Kidney epithelial cell (primary cell): ENCODE data around the gene NME1. TPM values are rescaled to one million over a fixed set of nuclear protein-coding genes. Genes with fewer than 3 reads are reported as not detected.
"Not testable (repeated sequence)": the region's sequence is repeated elsewhere in the genome, so short reads cannot be mapped to it uniquely, and the experiment has no call there.

Experiments
- DNase-seq: peaks from one replicate; pipeline ENCODE4 v3.0.0-alpha.2; 2010; ENCODE audit warnings: low read depth
- H3K27me3 ChIP-seq: 2 replicates; pipeline ENCODE4 v1.6.0; 2011; ENCODE audit warnings: low read length; ENCODE audit not compliant: control insufficient read depth, insufficient read depth
- H3K36me3 ChIP-seq: 2 replicates; pipeline ENCODE4 v1.5.1; 2011; ENCODE audit warnings: low read length; ENCODE audit not compliant: control insufficient read depth, insufficient read depth
- H3K4me3 ChIP-seq: 2 replicates; pipeline ENCODE4 v1.5.1; 2011; ENCODE audit warnings: low read depth, mild to moderate bottlenecking, control low read depth, low read length
- CTCF ChIP-seq: IDR thresholded peaks from 2 replicates; pipeline ENCODE4 v1.5.1; 2011; ENCODE audit warnings: mild to moderate bottlenecking, moderate library complexity, low read length, control low read depth, inconsistent platforms; ENCODE audit not compliant: insufficient read depth, poor library complexity, severe bottlenecking
- total RNA-seq: library from RNA; depleted of rRNA; stranded (reverse); fragments of >200 nt; gene quantifications from 2 replicates; pipeline ENCODE4 v1.2.3, GENCODE V29; 2015

NME1 gene
- total RNA-seq = 129 and 162 TPM in 2 replicates

GRCh38 chr17:51153210-51154072, at the start of gene NME1:
Gene NME1 (plus strand): TSS chr17:51153559. CDS start chr17:51155655, 2,096 bp downstream.
- peak; percentile 89 for TF ChIP-seq CTCF
- no peaks in the 10 kb centered on the region for H3K36me3 ChIP-seq
- peak within 1 kb of the TSS; percentile 86 for H3K4me3 ChIP-seq
- DNase-seq = peak; percentile 99
- H3K27me3 ChIP-seq = no peaks in the 10 kb centered on the region

GRCh38 chr17:51107778-51108177, 45.6 kb upstream of the NME1 start:
- Histone ChIP-seq H3K4me3 (no peak overlapping the region), H3K27me3 (no peaks in the 10 kb centered on the region), H3K36me3 (no peaks in the 10 kb centered on the region)
- no peak for TF ChIP-seq CTCF
- no peak for DNase-seq

GRCh38 chr17:51112303-51113222, 40.8 kb upstream of the NME1 start:
- H3K4me3 ChIP-seq, H3K27me3 ChIP-seq, H3K36me3 ChIP-seq: not testable (repeated sequence)
- DNase-seq = peak; percentile 28

- DNase-seq = no peak
- Histone ChIP-seq H3K4me3 (no peak overlapping the region), H3K27me3 (no peaks in the 10 kb centered on the region), H3K36me3 (no peaks in the 10 kb centered on the region)
- no peak for TF ChIP-seq CTCF
These were observed 38.2 kb upstream of the NME1 start for GRCh38 chr17:51115179-51115578.

- DNase-seq = no peak
- no peak for TF ChIP-seq CTCF
- H3K4me3 ChIP-seq = no peak overlapping the region
These were observed 34.8 kb upstream of the NME1 start for GRCh38 chr17:51118330-51119195.

More at GRCh38 chr17:51118330-51119195, 34.8 kb upstream of the NME1 start:
- H3K36me3 ChIP-seq = no peaks in the 10 kb centered on the region
- H3K27me3 ChIP-seq = no peaks in the 10 kb centered on the region
